Nephron progenitor cell (in vitro differentiated cells): ENCODE measurements around the gene YPEL4.

Experiments used
- DNase-seq: peaks from one replicate; pipeline ENCODE4 v3.0.0; 2021
- H3K27ac Mint-ChIP-seq: 2 replicates; pipeline ENCODE4 v1.8.0; 2021; ENCODE audit warnings: mild to moderate bottlenecking, moderate library complexity, mixed read lengths
- H3K27me3 Mint-ChIP-seq: 2 replicates; pipeline ENCODE4 v1.8.0; 2021; ENCODE audit warnings: mild to moderate bottlenecking, low read depth, mixed read lengths; ENCODE audit not compliant: poor library complexity
- H3K36me3 Mint-ChIP-seq: 2 replicates; pipeline ENCODE4 v1.8.0; 2021; ENCODE audit warnings: low read depth, mixed read lengths
- H3K4me1 Mint-ChIP-seq: 2 replicates; pipeline ENCODE4 v1.8.0; 2021; ENCODE audit warnings: mixed read lengths
- H3K4me3 Mint-ChIP-seq: 2 replicates; pipeline ENCODE4 v1.8.0; 2021; ENCODE audit warnings: mild to moderate bottlenecking, moderate library complexity, mixed read lengths
- H3K9me3 Mint-ChIP-seq: 2 replicates; pipeline ENCODE4 v1.8.0; 2021; ENCODE audit warnings: mild to moderate bottlenecking, moderate library complexity, mixed read lengths
- CTCF ChIP-seq: fragments of 200-600 bp; sonication (generic); IDR thresholded peaks from 2 replicates; pipeline ENCODE4 v1.5.0; 2021; ENCODE audit warnings: antibody characterized with exemption

YPEL4 gene

GRCh38 chr11:57663975-57664374 is 14.3 kb upstream of the YPEL4 start:
- Mint-ChIP-seq H3K9me3 (no peaks in the 10 kb centered on the region), H3K4me3 (no peak overlapping the region), H3K4me1 (peaks cover 19% of the 10 kb centered on the region), H3K27ac (no peak overlapping the region), H3K27me3 (no peaks in the 10 kb centered on the region), H3K36me3 (peaks cover 31% of the 10 kb centered on the region)
- no peak for TF ChIP-seq CTCF
- no peak for DNase-seq

DNA sequence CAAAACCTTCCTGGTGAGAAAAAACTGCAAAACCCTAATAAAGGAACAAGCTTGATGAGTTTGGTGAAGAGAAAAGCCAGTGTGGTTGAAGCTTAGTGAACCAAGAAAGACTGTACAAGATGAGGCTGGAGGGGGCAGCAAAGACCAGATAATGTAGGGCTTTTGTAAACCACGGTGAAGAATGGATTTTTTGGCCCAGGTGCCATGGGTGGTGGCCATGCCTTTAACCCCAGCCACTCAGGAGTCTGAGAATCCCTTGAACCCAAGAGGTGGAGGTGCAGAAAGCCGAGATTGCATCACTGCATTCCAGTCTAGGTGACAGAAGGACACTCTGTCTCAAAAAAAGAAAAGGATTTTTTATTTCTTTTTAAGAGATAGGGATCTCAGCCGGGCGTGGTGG is 13.2 kb upstream of the YPEL4 start:
- no peak overlapping the region for H3K27ac Mint-ChIP-seq
- no peak overlapping the region for H3K4me3 Mint-ChIP-seq
- TF ChIP-seq CTCF, result no peak
- H3K27me3 Mint-ChIP-seq, result no peaks in the 10 kb centered on the region
- H3K9me3 Mint-ChIP-seq, result no peaks in the 10 kb centered on the region
- H3K36me3 Mint-ChIP-seq, result peaks cover 31% of the 10 kb centered on the region
- peaks cover 21% of the 10 kb centered on the region for H3K4me1 Mint-ChIP-seq
- DNase-seq, result no peak

- no peaks in the 10 kb centered on the region for H3K9me3 Mint-ChIP-seq
- H3K27me3 Mint-ChIP-seq, result peaks cover 6% of the 10 kb centered on the region
These were observed 10.0 kb upstream of the YPEL4 start for GRCh38 chr11:57659669-57660068.

DNA sequence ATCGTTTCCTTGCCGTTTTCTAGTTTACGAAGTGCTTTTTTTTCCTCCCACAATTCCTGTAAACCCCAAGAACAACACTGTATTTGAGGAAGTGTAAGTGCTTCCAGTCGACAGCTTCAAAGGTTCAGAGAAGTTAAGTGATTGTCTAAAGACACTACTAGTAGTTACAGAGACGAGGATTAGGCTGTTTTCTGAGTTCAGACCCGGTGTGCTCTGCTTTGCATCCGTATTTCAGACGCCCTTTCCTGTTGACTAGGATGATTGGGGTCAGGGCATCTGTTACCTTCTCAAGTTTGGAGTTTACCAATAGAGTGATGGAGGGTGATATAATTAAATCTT is 8.3 kb upstream of the YPEL4 start:
- Mint-ChIP-seq H3K27me3 (peaks cover 6% of the 10 kb centered on the region), H3K36me3 (peaks cover 31% of the 10 kb centered on the region), H3K4me1 (peaks cover 29% of the 10 kb centered on the region), H3K9me3 (no peaks in the 10 kb centered on the region), H3K4me3 (peak overlapping the region; percentile 100), H3K27ac (peak overlapping the region; percentile 92)
- DNase-seq, result no peak
- TF ChIP-seq CTCF, result no peak

More at GRCh38 chr11:57659669-57660068, 10.0 kb upstream of the YPEL4 start:
- no peak overlapping the region for H3K4me3 Mint-ChIP-seq
- peaks cover 31% of the 10 kb centered on the region for H3K36me3 Mint-ChIP-seq
- no peak for TF ChIP-seq CTCF
- no peak overlapping the region for H3K27ac Mint-ChIP-seq
- H3K4me1 Mint-ChIP-seq, result peaks cover 24% of the 10 kb centered on the region
- no peak for DNase-seq

GRCh38 chr11:57657194-57658022 is 7.7 kb upstream of the YPEL4 start, which contains the start of gene CLP1:
CLP1 (plus strand) TSS chr11:57657762; CDS start chr11:57659477, 1,715 bp downstream.
- Mint-ChIP-seq H3K4me3 (peak within 1 kb of the TSS; percentile 100), H3K9me3 (no peaks in the 10 kb centered on the region), H3K36me3 (peaks cover 27% of the 10 kb centered on the region), H3K4me1 (peaks cover 33% of the 10 kb centered on the region), H3K27ac (peak within 1 kb of the TSS; percentile 95), H3K27me3 (peaks cover 6% of the 10 kb centered on the region)
- DNase-seq, result peak; percentile 99
- no peak for TF ChIP-seq CTCF

GRCh38 chr11:57656885-57657193 is 7.1 kb upstream of the YPEL4 start:
- H3K4me1 Mint-ChIP-seq, result peaks cover 33% of the 10 kb centered on the region

More at GRCh38 chr11:57656885-57657193, 7.1 kb upstream of the YPEL4 start:
- no peak for DNase-seq
- Mint-ChIP-seq H3K9me3 (no peaks in the 10 kb centered on the region), H3K36me3 (peaks cover 23% of the 10 kb centered on the region), H3K4me3 (peak overlapping the region; percentile 100), H3K27ac (peak overlapping the region; percentile 95), H3K27me3 (peaks cover 6% of the 10 kb centered on the region)
- TF ChIP-seq CTCF, result no peak
